GM08714 (cell line): ENCODE measurements around the gene ARHGEF11.

Experiments used
- H3K4me3 ChIP-seq: fragments of 200-500 bp; sonication (Bioruptor generic); 2 replicates; pipeline ENCODE4 v1.5.1; 2014; ENCODE audit warnings: mild to moderate bottlenecking, low read length, inconsistent platforms
- ZNF274 ChIP-seq: IDR thresholded peaks from 2 replicates; pipeline ENCODE4 v1.6.1; 2012; ENCODE audit warnings: mild to moderate bottlenecking, low read depth, low read length

The ARHGEF11 gene

GRCh38 chr1:156914440-156914856 is 131.1 kb downstream of the ARHGEF11 start:
- H3K4me3 ChIP-seq = no peak overlapping the region
- no peak for TF ChIP-seq ZNF274

- H3K4me3 ChIP-seq = no peak overlapping the region
- TF ChIP-seq ZNF274 = no peak
These were observed 131.6 kb downstream of the ARHGEF11 start for GRCh38 chr1:156913809-156914387.

GRCh38 chr1:156912861-156913808 is 132.4 kb downstream of the ARHGEF11 start:
- no peak overlapping the region for H3K4me3 ChIP-seq
- no peak for TF ChIP-seq ZNF274

- no peak overlapping the region for H3K4me3 ChIP-seq
- no peak for TF ChIP-seq ZNF274
These were observed 133.2 kb downstream of the ARHGEF11 start for GRCh38 chr1:156912310-156912709.

GRCh38 chr1:156911577-156912298 is 133.8 kb downstream of the ARHGEF11 start:
- TF ChIP-seq ZNF274 = no peak
- H3K4me3 ChIP-seq = no peak overlapping the region

GRCh38 chr1:156910309-156910782 is 135.2 kb downstream of the ARHGEF11 start:
- TF ChIP-seq ZNF274 = no peak
- no peak overlapping the region for H3K4me3 ChIP-seq

GRCh38 chr1:156909671-156910070 is 135.9 kb downstream of the ARHGEF11 start:
- TF ChIP-seq ZNF274 = no peak
- no peak overlapping the region for H3K4me3 ChIP-seq

GRCh38 chr1:156908955-156909354 is 136.6 kb downstream of the ARHGEF11 start:
- no peak overlapping the region for H3K4me3 ChIP-seq
- TF ChIP-seq ZNF274 = no peak

- TF ChIP-seq ZNF274 = no peak
- no peak overlapping the region for H3K4me3 ChIP-seq
These were observed 137.0 kb downstream of the ARHGEF11 start for GRCh38 chr1:156908541-156908940.

GRCh38 chr1:156906206-156906906 is 139.2 kb downstream of the ARHGEF11 start:
- no peak for TF ChIP-seq ZNF274
- no peak overlapping the region for H3K4me3 ChIP-seq

GRCh38 chr1:156905651-156906050 is 139.9 kb downstream of the ARHGEF11 start:
- no peak for TF ChIP-seq ZNF274
- no peak overlapping the region for H3K4me3 ChIP-seq

GRCh38 chr1:156905176-156905575 is 140.4 kb downstream of the ARHGEF11 start:
- no peak for TF ChIP-seq ZNF274
- no peak overlapping the region for H3K4me3 ChIP-seq

- TF ChIP-seq ZNF274 = no peak
These were observed 141.2 kb downstream of the ARHGEF11 start for GRCh38 chr1:156904187-156904959.

More at GRCh38 chr1:156904187-156904959, 141.2 kb downstream of the ARHGEF11 start:
- no peak overlapping the region for H3K4me3 ChIP-seq
